Smooth muscle cell (in vitro differentiated cells): Measurements from ENCODE around the gene VPS37C. TPM values are rescaled to one million over a fixed set of nuclear protein-coding genes. Genes with fewer than 3 reads are reported as not detected.

ENCODE experiments used
- DNase-seq: peaks from one replicate; lab custom pipeline; 2025; ENCODE audit not compliant: unreplicated experiment; lab: John Stamatoyannopoulos, UW
- H2AFZ ChIP-seq: fragments of 200-600 bp; sonication (generic); 2 replicates; pipeline ENCODE4 v1.6.0; 2016; ENCODE audit warnings: antibody characterized with exemption, low read depth, mild to moderate bottlenecking
- H3F3A ChIP-seq: fragments of 200-600 bp; sonication (generic); 2 replicates; pipeline ENCODE4 v1.6.0; 2017; ENCODE audit warnings: antibody characterized with exemption, low read depth
- H3K27ac ChIP-seq: fragments of 200-600 bp; sonication (generic); 2 replicates; pipeline ENCODE4 v1.5.1; 2016; ENCODE audit warnings: low read depth, mild to moderate bottlenecking
- H3K27me3 ChIP-seq: fragments of 200-600 bp; sonication (generic); 2 replicates; pipeline ENCODE4 v1.6.1; 2016; ENCODE audit warnings: low read depth, mild to moderate bottlenecking
- H3K36me3 ChIP-seq: fragments of 200-600 bp; sonication (generic); 2 replicates; pipeline ENCODE4 v1.5.1; 2016; ENCODE audit warnings: low read depth
- H3K4me1 ChIP-seq: fragments of 200-600 bp; sonication (generic); 2 replicates; pipeline ENCODE4 v1.5.1; 2016; ENCODE audit warnings: low read depth
- H3K4me2 ChIP-seq: fragments of 200-600 bp; sonication (generic); 2 replicates; pipeline ENCODE4 v1.6.0; 2016; ENCODE audit warnings: mild to moderate bottlenecking
- H3K4me3 ChIP-seq: fragments of 200-600 bp; sonication (generic); 2 replicates; pipeline ENCODE4 v1.5.1; 2016; ENCODE audit warnings: mild to moderate bottlenecking
- H3K79me2 ChIP-seq: fragments of 200-600 bp; sonication (generic); 2 replicates; pipeline ENCODE4 v1.6.0; 2016; ENCODE audit warnings: low read depth, mild to moderate bottlenecking
- H3K9ac ChIP-seq: fragments of 200-600 bp; sonication (generic); 2 replicates; pipeline ENCODE4 v1.6.0; 2016; ENCODE audit warnings: low read depth
- H3K9me3 ChIP-seq: fragments of 200-600 bp; sonication (generic); replicated peaks from 2 replicates; pipeline ENCODE4 v1.5.1; 2016; ENCODE audit warnings: low read depth
- H4K20me1 ChIP-seq: fragments of 200-600 bp; sonication (generic); 2 replicates; pipeline ENCODE4 v1.6.0; 2016; ENCODE audit warnings: low read depth
- WGBS: methylation state at CpG from one replicate; pipeline ENCODE4 v1.1.7; 2016; ENCODE audit warnings: low lambda C conversion rate; 5-methylcytosine and 5-hydroxymethylcytosine counted together
- polyA plus RNA-seq: library from polyadenylated mRNA; unstranded; fragments of >200 nt; fragmentation: Nextera tagmentation; extraction: Ambion mirVana; gene quantifications from 2 replicates; pipeline ENCODE4 v1.2.1, GENCODE V29; 2016
- total RNA-seq: library from RNA; depleted of rRNA; stranded (reverse); fragments of >200 nt; gene quantifications from 2 replicates; pipeline ENCODE4 v1.2.3, GENCODE V29; 2014
- TF ChIP-seq, protein P1 (sequence below): fragments of 200-600 bp; sonication (generic); IDR thresholded peaks from 2 replicates; pipeline ENCODE4 v1.5.1; 2017; ENCODE audit warnings: borderline replicate concordance, mild to moderate bottlenecking, antibody characterized with exemption; ENCODE audit not compliant: insufficient read depth, poor library complexity, severe bottlenecking

Gene VPS37C
- total and polyA plus RNA-seq, 2 experiments from 2014 or later, result 8.8 to 15.4 TPM

DNA sequence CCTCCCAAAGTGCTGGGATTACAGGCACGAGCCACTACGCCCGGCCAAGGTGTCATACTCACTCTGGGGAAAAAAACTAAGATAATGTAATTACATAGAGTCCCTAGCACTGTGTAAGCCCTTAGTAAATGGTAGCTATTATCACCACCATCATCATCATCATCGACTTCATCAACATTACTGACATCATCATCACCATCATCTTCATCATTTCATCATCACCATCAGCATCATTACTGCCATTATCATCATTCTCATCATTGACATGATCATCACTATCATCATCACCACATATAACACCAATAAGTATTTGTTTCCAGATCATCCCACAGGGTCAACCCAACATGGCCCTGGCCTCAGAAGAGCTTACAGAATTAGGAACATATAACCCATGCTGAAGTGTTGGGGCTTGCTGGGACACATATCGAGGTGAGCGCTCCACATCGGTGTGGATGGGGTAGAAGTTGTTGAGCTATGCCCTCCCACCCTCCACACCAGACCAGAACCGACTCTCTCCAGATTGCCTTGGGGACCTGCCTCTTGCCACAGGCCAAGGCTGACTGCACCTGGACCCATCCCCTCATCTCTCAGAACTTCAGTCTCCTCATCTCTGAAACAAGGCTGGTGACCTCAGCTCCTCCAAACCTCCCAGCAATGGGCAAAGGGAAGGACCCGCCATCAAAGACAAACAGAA lies 73.7 kb downstream of the VPS37C start:
- no peaks in the 10 kb centered on the region for H3K79me2 ChIP-seq
- no peaks in the 10 kb centered on the region for H4K20me1 ChIP-seq
- H2AFZ ChIP-seq, result no peak overlapping the region
- H3K27ac ChIP-seq, result no peak overlapping the region
- TF ChIP-seq, protein P1, sequence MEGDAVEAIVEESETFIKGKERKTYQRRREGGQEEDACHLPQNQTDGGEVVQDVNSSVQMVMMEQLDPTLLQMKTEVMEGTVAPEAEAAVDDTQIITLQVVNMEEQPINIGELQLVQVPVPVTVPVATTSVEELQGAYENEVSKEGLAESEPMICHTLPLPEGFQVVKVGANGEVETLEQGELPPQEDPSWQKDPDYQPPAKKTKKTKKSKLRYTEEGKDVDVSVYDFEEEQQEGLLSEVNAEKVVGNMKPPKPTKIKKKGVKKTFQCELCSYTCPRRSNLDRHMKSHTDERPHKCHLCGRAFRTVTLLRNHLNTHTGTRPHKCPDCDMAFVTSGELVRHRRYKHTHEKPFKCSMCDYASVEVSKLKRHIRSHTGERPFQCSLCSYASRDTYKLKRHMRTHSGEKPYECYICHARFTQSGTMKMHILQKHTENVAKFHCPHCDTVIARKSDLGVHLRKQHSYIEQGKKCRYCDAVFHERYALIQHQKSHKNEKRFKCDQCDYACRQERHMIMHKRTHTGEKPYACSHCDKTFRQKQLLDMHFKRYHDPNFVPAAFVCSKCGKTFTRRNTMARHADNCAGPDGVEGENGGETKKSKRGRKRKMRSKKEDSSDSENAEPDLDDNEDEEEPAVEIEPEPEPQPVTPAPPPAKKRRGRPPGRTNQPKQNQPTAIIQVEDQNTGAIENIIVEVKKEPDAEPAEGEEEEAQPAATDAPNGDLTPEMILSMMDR, result no peak
- no peaks in the 10 kb centered on the region for H3K27me3 ChIP-seq
- no peak for DNase-seq
- no peak overlapping the region for H3K9ac ChIP-seq
- no peak overlapping the region for H3K4me3 ChIP-seq
- no peaks in the 10 kb centered on the region for H3K4me1 ChIP-seq
- WGBS, result 94% methylated on average over 9 of the region's 9 CpGs
- no peaks in the 10 kb centered on the region for H3K9me3 ChIP-seq
- no peak overlapping the region for H3K4me2 ChIP-seq
- H3K36me3 ChIP-seq, result no peaks in the 10 kb centered on the region
- H3F3A ChIP-seq, result no peaks in the 10 kb centered on the region

DNA sequence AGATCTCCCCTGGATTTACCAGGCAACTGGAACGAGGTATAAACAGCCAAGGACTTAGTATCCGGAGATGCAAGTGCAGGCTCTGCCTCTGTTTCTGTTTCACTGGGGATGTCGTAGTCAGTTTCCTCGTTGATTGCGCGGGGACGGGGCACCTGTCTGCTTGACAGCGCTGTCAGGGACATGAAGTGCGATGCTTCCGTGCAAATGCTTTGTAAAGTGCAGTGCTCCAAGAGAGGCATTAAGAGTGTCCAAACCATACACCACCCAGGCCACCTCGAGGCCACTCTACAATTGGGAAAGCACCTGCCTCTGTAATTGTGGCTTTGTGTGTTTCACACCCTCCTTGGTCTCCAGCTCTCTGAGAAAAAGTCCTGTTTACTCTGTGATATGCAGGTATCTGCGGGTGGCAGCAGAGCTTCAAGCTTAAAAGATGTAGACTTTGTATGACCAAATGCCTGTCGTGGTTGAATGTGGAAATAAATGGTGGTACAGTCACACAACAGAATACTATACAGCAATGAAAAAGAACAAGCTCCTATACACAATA lies 77.6 kb downstream of the VPS37C start:
- no peaks in the 10 kb centered on the region for H3F3A ChIP-seq
- TF ChIP-seq, protein P1, result no peak

DNA sequence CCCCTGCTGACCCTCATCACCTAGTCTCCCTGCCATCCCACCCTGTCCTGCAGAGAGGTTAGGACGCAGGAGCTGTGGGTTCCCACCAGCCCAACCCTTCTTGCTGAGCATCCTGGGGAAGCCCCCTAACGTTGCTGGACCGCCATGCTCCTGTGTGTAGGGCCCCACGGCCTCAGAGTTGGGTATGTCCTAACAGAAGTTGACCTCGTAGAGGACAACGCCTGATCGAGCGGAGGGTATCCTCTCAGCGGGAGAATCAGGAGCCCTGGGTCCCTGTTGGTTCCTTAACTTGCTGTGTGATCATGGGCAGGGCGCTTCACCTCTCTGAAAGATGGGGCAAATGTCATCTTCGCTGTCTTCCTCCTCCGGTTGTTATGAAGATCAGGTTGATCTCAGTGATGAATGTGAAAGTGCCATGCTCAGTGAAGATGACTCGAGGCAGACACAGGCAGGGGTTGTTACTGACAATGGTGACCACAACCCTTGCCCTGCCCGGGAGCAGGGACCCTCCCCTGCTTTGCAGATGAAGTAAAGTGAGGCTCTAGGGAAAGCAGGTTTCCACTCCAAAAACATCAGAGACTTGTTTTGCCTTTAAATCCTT lies 78.2 kb downstream of the VPS37C start:
- H2AFZ ChIP-seq, result no peak overlapping the region
- no peaks in the 10 kb centered on the region for H3K79me2 ChIP-seq
- H3K4me2 ChIP-seq, result no peak overlapping the region
- no peak overlapping the region for H3K9ac ChIP-seq
- H3K9me3 ChIP-seq, result no peaks in the 10 kb centered on the region
- H3F3A ChIP-seq, result no peaks in the 10 kb centered on the region
- TF ChIP-seq, protein P1, result no peak
- H3K27ac ChIP-seq, result no peak overlapping the region
- H3K36me3 ChIP-seq, result no peaks in the 10 kb centered on the region
- H3K4me1 ChIP-seq, result no peaks in the 10 kb centered on the region
- H3K27me3 ChIP-seq, result no peaks in the 10 kb centered on the region
- no peak overlapping the region for H3K4me3 ChIP-seq
- WGBS, result 94% methylated on average over 14 of the region's 14 CpGs
- DNase-seq, result no peak
- H4K20me1 ChIP-seq, result no peaks in the 10 kb centered on the region

More for the DNA sequence above, 77.6 kb downstream of the VPS37C start:
- Histone ChIP-seq H3K9ac (no peak overlapping the region), H3K4me2 (no peak overlapping the region), H3K27me3 (no peaks in the 10 kb centered on the region), H3K9me3 (no peaks in the 10 kb centered on the region), H3K36me3 (no peaks in the 10 kb centered on the region), H2AFZ (no peak overlapping the region), H3K79me2 (no peaks in the 10 kb centered on the region), H4K20me1 (no peaks in the 10 kb centered on the region), H3K27ac (no peak overlapping the region), H3K4me3 (no peak overlapping the region), H3K4me1 (no peaks in the 10 kb centered on the region)
- 94% methylated on average over 13 of the region's 13 CpGs for WGBS
- no peak for DNase-seq
